Osteocyte (in vitro differentiated cells): Measurements from ENCODE around the gene OOSP3. TPM values are rescaled to one million over a fixed set of nuclear protein-coding genes. Genes with fewer than 3 reads are reported as not detected.

ENCODE experiments used
- DNase-seq: peaks from one replicate; pipeline ENCODE4 v3.0.0; 2021; ENCODE audit warnings: mixed read lengths; ENCODE audit not compliant: unreplicated experiment; ENCODE audit errors: extremely low spot score
- H3K27ac Mint-ChIP-seq: one replicate; pipeline ENCODE4 v1.8.0; 2021; ENCODE audit warnings: mild to moderate bottlenecking, mixed read lengths; ENCODE audit not compliant: unreplicated experiment
- H3K27me3 Mint-ChIP-seq: one replicate; pipeline ENCODE4 v1.8.0; 2021; ENCODE audit warnings: mixed read lengths; ENCODE audit not compliant: unreplicated experiment
- H3K36me3 Mint-ChIP-seq: one replicate; pipeline ENCODE4 v1.8.0; 2021; ENCODE audit warnings: mixed read lengths; ENCODE audit not compliant: unreplicated experiment
- H3K4me1 Mint-ChIP-seq: one replicate; pipeline ENCODE4 v1.8.0; 2021; ENCODE audit warnings: mixed read lengths; ENCODE audit not compliant: unreplicated experiment
- H3K4me3 Mint-ChIP-seq: one replicate; pipeline ENCODE4 v1.8.0; 2021; ENCODE audit warnings: mild to moderate bottlenecking, moderate library complexity, mixed read lengths; ENCODE audit not compliant: unreplicated experiment
- H3K9me3 Mint-ChIP-seq: one replicate; pipeline ENCODE4 v1.8.0; 2021; ENCODE audit warnings: mixed read lengths; ENCODE audit not compliant: unreplicated experiment
- CTCF ChIP-seq: fragments of 200-600 bp; sonication (generic); IDR thresholded peaks from 2 replicates; pipeline ENCODE4 v1.5.0; 2021; ENCODE audit warnings: antibody characterized with exemption, mild to moderate bottlenecking, moderate library complexity
- long read RNA-seq: library from polyadenylated mRNA; unstranded; transcript quantifications from one replicate; pipeline ENCODE4 v2.0.0, GENCODE V29; 2021
- total RNA-seq: library from RNA; stranded (reverse); gene quantifications from 2 replicates; pipeline ENCODE4 v1.2.1, GENCODE V29; 2021

OOSP3 gene
- not detected in 2 replicates for total RNA-seq
- long read RNA-seq: 0 reads

- Mint-ChIP-seq H3K4me3 (no peak within 1 kb of the TSS), H3K36me3 (no peaks in the 10 kb centered on the region), H3K27me3 (peaks cover 4% of the 10 kb centered on the region), H3K4me1 (no peaks in the 10 kb centered on the region), H3K9me3 (no peaks in the 10 kb centered on the region), H3K27ac (no peak within 1 kb of the TSS)
- TF ChIP-seq CTCF: no peak
- no peak for DNase-seq
These were observed at the start of gene OOSP3 for GRCh38 chr11:59878575-59878974. Gene OOSP3 (plus strand): TSS chr11:59878782. CDS start chr11:59878809, 27 bp downstream.

- DNase-seq: no peak
- no peak overlapping the region for H3K4me3 Mint-ChIP-seq
- H3K27ac Mint-ChIP-seq: no peak overlapping the region
- no peak for TF ChIP-seq CTCF
- H3K36me3 Mint-ChIP-seq: no peaks in the 10 kb centered on the region
- no peaks in the 10 kb centered on the region for H3K4me1 Mint-ChIP-seq
- H3K9me3 Mint-ChIP-seq: no peaks in the 10 kb centered on the region
- H3K27me3 Mint-ChIP-seq: peaks cover 17% of the 10 kb centered on the region
These were observed 49.2 kb upstream of the OOSP3 start for GRCh38 chr11:59829358-59829757.

GRCh38 chr11:59833602-59834001 lies 45.0 kb upstream of the OOSP3 start:
- no peak overlapping the region for H3K4me3 Mint-ChIP-seq
- H3K27me3 Mint-ChIP-seq: peaks cover 6% of the 10 kb centered on the region
- no peak overlapping the region for H3K27ac Mint-ChIP-seq
- no peaks in the 10 kb centered on the region for H3K9me3 Mint-ChIP-seq
- no peaks in the 10 kb centered on the region for H3K4me1 Mint-ChIP-seq
- TF ChIP-seq CTCF: no peak
- no peaks in the 10 kb centered on the region for H3K36me3 Mint-ChIP-seq
- no peak for DNase-seq

GRCh38 chr11:59839615-59840014 lies 39.0 kb upstream of the OOSP3 start:
- H3K9me3 Mint-ChIP-seq: no peaks in the 10 kb centered on the region
- no peak for DNase-seq
- H3K27me3 Mint-ChIP-seq: no peaks in the 10 kb centered on the region
- H3K27ac Mint-ChIP-seq: no peak overlapping the region
- H3K4me1 Mint-ChIP-seq: no peaks in the 10 kb centered on the region
- no peak overlapping the region for H3K4me3 Mint-ChIP-seq
- TF ChIP-seq CTCF: no peak
- no peaks in the 10 kb centered on the region for H3K36me3 Mint-ChIP-seq

GRCh38 chr11:59841514-59841913 lies 37.1 kb upstream of the OOSP3 start:
- Mint-ChIP-seq H3K9me3 (no peaks in the 10 kb centered on the region), H3K27ac (no peak overlapping the region), H3K4me1 (no peaks in the 10 kb centered on the region), H3K4me3 (no peak overlapping the region), H3K36me3 (no peaks in the 10 kb centered on the region), H3K27me3 (peaks cover 2% of the 10 kb centered on the region)
- no peak for DNase-seq
- TF ChIP-seq CTCF: no peak
